Activated CD4-positive, alpha-beta T cell treated with anti-CD3 and anti-CD28 coated beads, Interleukin-10, Interleukin-2, amounts not matched to agents 100 ng/mL and 50 ng/mL, durations not matched to agents 16 hours and 8 hours (primary cell): ENCODE data around the gene OSBPL10.

Experiments
- DNase-seq: peaks from one replicate; pipeline ENCODE4 v3.0.0-alpha.2; 2020

OSBPL10 gene

DNA sequence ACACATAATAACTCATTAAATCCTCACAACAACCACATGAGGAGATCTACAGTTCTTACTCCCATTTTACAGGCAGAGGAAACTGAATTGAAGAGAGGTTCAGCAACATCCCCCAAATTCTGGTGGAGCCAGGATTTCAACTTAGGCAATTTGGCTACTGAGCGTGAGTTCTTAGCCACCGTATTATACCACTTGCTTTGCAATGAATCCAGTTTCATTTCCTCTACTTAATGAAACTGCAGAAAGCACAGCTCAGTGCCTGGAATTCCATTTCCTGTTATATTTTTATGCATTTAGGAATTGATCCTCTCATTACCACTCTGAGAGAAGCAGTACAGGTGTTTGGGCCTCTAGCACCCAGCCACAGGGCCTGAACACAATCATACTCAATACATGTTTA is 4.8 kb upstream of the OSBPL10 start:
- no peak for DNase-seq

DNA sequence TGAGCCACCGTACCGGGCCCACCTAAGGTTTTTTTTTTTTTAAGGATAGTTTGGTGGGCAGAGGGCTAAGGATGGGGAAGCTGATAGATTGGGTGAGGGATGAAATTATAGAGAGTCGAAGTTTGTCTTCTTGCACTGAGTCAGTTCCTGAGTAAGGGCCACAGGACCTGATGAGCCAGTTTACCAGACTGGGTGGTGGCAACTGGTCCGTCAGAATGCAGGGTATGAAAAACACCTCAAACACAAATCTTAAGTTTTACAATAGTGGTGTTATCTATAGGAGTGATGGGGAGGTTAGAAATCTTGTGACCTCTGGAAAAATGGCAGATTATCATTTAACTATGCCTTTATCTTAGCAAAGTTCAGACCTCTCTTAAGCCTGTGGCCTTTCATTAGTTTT is 3.3 kb upstream of the OSBPL10 start:
- no peak for DNase-seq

GRCh38 chr3:31980530-31981205 is 394 bp downstream of the OSBPL10 start:
- peak; percentile 61 for DNase-seq

DNA sequence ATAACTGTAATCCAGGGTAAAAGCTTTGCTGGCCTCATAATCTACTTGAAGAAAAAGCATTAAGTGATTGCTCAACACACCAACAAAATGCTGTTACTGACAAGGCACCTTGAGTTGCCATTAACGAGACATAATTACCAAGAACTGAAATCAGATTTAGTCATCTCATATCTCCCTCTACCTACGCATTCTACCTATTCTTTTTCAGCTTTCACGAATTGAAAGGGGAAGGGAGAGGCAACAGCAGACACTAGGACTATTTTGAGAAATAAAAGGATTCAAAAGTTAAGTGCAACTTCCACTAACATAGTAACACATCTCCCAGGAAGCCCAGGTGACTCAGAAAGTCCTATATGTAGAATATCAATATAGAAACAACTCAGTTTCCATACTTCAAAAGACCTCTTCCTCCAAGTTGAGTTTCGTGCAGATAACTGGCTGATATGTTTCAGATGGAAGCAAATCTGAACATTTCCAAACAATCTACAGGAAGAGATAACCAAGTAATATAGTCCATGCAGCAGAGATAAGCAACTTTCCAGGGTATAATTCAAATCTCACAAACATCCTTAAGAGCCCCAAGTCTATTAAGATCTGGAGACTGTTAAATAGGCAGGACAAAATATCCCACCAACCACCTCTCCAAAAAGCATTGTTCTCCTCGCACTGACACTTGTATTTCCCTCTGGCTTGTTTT is 1.9 kb downstream of the OSBPL10 start:
- peak; percentile 76 for DNase-seq

GRCh38 chr3:31978553-31978952 is 2.5 kb downstream of the OSBPL10 start:
- DNase-seq, result no peak

DNA sequence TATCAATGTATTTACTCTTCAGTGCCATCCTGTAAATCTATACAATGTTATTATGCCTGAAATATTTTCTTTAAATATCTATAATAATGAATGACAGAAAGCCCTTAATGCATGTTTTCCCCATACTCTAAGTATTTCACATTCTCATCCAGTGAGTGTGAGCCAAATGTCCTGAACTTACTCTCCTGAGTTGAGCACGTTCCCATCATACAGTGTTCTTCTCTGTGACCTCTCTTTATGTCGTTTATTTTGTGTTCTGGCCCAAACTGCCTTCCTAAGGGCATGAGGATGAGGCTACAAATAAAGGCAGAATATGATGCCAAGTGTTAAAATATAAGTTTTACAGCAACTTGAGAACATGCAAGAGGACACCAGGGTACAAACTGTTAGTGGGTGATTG is 3.3 kb downstream of the OSBPL10 start:
- DNase-seq, result no peak

DNA sequence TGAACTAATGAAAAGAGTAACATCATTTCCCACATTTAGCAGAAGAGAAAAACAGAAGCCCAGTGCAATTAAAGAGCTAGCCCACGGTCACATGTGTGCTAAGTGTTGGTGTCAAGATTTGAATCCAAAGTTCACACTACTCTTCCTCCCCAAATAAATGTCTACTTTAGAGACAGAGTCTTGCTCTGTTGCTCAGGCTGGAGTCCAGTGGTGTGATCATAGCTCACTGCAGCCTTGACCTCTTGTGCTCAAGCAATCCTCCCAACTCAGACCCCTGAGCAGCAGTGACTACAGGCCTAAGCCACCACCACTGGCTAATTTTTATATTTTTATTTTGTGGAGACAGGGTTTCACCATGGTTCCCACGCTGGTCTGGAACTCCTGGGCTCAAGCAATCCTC is 4.8 kb downstream of the OSBPL10 start:
- no peak for DNase-seq

DNA sequence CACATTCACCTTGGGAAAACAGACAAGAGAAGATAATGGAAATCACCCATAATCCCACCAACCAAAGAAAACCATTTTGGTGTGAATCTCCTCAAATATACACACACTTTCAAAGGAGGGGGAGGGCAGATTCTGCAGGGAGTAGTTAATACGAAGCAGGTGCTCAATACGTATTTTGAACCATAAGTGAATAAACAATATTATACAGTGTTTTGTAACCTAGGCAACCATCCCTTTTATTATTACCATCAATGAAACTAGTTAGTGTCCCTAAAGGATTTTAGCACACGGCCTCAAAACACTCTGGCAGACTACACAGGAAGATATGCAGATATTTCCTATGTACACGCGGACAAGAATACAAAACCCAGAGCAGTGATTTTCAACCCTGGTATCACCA is 6.1 kb downstream of the OSBPL10 start:
- DNase-seq, result no peak

GRCh38 chr3:31974471-31974870 is 6.6 kb downstream of the OSBPL10 start:
- DNase-seq, result no peak

DNA sequence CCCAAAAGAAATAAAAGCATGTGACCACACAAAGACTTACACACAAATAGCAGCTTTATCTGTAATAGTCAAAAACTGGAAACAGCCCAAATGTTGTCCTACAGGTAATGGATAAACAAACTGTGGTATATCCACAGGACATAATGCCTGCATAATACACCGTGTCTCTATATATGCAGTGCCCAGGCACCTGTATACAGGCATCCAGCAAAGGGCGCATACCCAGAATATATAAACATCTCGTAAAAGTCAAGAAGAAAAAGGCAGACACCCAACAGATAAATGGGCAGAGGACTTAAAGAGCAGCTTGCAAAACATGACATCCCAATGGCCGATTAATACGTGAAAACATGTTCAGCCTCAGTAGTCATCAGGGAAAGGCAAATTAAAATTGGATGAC is 7.2 kb downstream of the OSBPL10 start:
- no peak for DNase-seq

DNA sequence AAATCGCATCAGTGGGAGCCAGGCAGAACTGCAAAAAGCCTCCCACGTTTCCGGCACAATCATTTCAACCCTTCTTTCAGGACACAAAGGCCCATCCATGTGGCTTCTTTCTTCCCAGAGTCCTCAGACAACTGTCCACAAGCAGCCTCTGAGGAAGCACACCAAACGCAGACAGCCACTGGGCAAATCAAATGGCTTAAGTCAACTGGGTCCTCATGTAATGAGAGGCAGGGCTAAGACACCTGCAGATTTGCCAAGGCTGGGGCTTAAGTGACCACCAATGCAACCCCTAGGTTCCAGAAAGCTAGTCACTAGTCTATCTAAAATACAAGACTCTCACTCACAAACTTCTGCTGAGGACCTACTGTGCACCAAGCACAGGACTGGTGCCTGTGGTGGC is 8.0 kb downstream of the OSBPL10 start:
- DNase-seq, result no peak

DNA sequence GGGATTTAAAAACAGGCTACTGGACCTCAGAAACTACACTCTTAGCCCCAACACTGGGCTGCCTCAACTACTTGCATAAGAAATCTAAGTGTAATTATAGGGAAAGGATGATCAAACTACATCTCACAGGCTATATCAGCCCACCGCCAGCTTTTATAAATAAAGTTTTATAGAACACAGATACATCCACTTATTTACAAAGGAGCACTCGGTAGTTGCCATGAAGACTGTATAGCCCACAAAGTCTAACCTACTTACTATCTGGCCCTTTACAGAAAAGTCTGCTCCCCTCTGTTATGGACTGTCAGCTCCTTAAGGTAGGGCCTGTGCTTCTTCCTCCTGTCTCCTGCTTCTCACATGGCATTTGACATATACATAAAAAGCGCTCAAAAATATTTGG is 9.5 kb downstream of the OSBPL10 start:
- DNase-seq, result no peak

- no peak for DNase-seq
Observed at GRCh38 chr3:31968927-31969418, 12.1 kb downstream of the OSBPL10 start.

GRCh38 chr3:31968369-31968926 is 12.6 kb downstream of the OSBPL10 start:
- no peak for DNase-seq

DNA sequence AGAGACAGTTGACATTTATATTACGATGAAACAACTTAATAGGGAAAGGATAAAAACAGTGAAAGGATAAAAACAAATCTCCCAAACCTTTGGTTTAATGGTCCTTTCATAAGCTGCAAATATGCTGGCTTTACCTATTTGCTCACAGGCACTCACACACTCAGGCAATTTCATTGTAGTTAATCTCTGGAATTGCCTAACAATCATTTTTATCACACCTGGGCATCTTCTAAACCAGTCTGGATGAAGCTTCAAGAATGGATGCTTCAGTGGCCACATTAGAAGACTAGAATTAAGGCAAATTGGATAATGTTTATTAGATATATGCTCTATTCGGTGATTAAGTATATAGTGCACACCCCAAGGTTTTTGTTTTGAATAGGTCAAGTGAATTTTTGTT is 13.5 kb downstream of the OSBPL10 start:
- no peak for DNase-seq

- no peak for DNase-seq
Observed at GRCh38 chr3:31966978-31967591, 14.0 kb downstream of the OSBPL10 start.

GRCh38 chr3:31962801-31963205 is 18.3 kb downstream of the OSBPL10 start:
- DNase-seq, result peak; percentile 34

DNA sequence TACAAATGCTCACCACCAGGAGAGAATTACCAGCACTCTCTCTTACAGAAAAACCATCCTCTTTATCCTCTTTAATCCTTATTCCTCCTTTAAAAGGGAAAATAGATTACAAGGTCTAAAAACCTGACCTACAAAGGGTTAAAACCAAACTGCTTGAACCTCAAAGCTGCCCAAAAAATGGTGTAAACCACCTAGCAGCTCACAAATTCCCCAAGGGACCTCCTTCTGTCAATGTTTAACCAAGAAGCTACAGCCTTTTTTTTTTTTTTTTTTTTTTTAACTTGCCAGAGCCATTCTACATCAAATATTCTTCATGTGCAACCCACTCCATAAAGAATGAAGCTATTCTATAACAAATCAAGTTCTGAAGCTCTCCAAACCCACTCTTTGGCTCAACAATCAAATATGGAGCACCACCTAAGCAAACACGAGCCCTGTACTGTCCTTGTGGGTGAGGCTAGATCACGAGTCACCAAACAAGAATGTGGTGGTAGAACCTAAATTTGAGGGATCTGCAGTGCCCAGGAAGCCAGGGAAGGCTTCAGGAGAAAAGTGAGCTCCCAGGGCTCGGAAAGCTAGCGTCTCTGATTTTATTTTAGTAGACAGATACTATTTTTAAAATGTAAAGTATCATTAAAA is 20.1 kb downstream of the OSBPL10 start:
- no peak for DNase-seq

DNA sequence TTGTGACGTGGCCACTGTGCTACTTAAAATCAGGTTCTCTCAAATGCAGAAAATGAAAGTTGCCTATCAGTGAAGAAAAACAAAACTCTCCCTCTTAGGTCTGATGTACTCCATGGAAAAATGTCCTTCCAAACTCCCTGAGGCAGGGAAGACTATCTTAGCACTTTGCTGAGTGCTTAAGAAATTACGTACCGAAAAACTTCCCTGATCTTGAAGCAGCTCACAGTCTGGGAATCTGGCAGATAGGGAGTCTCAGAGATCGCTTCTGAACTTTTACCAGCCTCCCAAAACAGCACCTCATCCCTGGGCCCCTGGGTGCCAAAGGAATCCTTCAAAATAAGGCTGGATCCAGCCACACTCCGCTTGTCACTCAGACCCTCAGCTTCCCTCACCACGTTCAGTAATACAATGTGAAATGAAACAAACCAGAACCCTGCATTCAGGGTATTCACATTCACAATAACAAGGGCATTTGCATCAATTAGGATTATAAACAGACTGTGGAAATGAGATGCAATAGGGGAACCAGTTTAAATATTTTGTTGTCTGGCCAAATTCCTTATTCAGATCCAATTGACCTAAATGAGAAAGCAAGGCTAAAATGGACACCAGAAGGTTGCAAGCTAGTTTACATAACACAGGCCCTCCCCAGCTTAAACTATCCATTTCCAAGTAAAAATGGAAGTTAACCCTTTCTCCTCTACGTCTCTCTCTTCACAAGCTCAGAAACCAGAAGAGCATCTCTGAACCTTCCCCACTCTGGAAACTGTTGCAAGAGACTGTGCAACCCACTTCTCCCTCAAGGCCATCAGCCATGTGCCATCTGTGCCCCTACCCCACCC is 20.9 kb downstream of the OSBPL10 start:
- DNase-seq, result no peak

DNA sequence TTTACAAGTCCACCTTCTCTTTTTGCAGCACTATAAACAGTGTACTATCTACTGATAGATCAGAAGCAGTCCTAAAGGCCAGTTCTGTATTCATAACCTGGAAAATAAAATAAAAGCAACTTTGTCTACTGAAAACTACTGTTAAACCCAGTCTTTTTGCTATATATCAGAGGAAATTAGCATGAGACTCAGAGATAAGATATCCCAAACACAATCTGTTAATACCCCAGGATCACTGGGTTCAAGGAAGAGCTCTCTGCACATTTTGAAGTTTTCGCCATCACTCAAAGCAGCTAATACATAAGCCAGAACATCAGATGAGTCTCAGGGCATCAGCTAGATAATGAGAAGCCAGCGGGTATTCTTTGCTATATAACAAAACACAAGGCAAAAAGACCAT is 21.8 kb downstream of the OSBPL10 start:
- no peak for DNase-seq

DNA sequence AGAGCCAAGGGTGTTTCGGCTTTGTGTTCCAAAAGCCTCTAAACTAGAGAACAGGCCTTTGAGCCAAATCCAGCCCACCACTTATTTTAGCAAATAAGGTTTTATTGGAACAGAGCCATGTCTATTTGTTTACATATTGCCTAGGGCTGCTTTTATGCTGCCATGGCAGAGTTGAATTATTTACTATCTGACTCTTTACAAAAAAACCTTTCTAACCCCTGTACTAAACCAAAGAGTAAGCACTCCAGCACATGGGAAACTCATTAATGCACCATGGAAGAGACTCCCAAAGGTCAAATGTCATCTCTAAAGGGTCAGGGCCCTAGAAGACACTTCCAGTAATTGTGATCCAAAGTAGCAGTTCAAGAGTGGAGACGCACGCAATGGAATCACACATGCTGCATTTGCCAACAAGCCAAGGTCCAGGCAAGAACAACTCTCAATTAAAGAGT is 22.3 kb downstream of the OSBPL10 start:
- no peak for DNase-seq

DNA sequence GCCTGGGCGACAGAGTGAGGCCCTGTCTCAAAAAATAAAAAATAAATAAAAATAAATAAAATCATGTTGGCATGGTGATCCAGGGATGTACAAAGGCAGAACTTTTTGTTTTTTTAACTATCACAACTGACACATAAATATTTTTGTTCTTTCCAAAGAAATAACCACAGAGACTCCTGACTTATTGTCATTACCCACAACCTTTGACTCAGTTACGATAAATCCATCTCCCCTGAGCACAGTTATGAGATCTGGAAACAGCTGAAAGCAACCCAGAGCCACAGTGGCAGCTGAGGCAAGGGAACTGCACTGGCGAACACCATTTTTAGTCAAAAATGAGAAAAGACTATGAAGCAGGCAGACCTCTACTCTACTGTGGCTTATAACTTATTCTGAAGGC is 24.0 kb downstream of the OSBPL10 start:
- no peak for DNase-seq
